ENCODE measurements around the gene EEF1A2.

EEF1A2 gene

GRCh38 chr20:63484651-63485403 lies 14.1 kb downstream of the EEF1A2 start:
- no peak for TF ChIP-seq GATA2 (IDR thresholded peaks at IDR 0.05; ENCODE audit: low read depth, low read length)
- no peak for TF ChIP-seq GATA3 (IDR thresholded peaks at IDR 0.05; ENCODE audit: low read depth, low read length)

GRCh38 chr20:63484236-63484635 lies 14.6 kb downstream of the EEF1A2 start:
- TF ChIP-seq GATA2 (IDR thresholded peaks at IDR 0.05; ENCODE audit: low read depth, low read length), result no peak
- TF ChIP-seq GATA3 (IDR thresholded peaks at IDR 0.05; ENCODE audit: low read depth, low read length), result no peak

GRCh38 chr20:63483834-63484233 lies 15.0 kb downstream of the EEF1A2 start:
- TF ChIP-seq GATA3 (IDR thresholded peaks at IDR 0.05; ENCODE audit: low read depth, low read length) (no peak), GATA2 (IDR thresholded peaks at IDR 0.05; ENCODE audit: low read depth, low read length) (no peak)

DNA sequence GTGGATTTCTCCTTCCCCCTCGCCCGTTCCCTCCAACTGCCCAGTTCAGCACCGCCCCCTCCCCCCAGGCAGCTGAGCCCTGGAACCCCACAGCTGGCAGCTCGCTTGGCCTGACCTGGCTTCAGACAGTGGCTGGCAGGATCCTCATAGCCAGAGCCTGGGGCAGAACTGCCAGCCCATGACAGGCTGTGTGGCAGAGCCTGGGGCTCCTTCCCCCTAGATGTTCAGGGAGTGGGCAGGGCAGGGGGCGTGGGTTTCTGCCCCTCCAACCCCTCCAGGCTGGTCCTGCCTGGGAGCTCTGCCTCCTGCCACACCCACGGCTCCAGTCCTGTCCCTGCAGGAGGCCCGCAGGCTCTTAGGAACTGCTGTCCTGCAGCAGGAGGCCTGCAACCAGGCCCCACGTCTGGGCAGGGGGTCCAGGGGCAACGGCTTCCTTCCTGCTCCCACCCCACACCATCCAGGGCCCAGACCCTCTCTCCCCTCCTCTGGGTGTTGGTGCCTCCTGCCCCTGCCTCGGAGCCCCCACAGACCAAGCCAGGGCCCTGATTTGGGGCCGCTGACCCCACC lies 16.8 kb downstream of the EEF1A2 start:
- TF ChIP-seq GATA2 (IDR thresholded peaks at IDR 0.05; ENCODE audit: low read depth, low read length) (no peak), GATA3 (IDR thresholded peaks at IDR 0.05; ENCODE audit: low read depth, low read length) (no peak)

DNA sequence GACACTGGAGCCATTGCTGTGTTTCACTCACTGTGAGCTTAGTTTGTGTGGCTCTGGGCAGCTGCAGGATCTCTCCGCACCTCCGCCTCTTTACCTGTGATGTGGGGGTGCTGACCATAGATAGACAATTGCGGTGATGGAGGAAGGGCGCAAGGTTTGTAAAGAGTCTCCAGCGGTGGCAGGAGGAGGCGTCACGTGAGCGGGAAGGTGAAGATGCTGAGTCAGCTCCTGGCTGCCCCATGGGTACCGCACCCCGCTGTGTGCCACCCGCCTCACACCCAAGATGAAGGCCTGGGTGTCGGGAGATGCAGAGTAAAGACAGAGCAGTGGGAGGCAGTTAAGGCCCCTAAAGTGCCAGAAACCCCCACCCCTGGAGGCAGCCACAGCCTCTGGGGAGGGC lies 17.4 kb downstream of the EEF1A2 start:
- no peak for TF ChIP-seq GATA2 (IDR thresholded peaks at IDR 0.05; ENCODE audit: low read depth, low read length)
- TF ChIP-seq GATA3 (IDR thresholded peaks at IDR 0.05; ENCODE audit: low read depth, low read length), result no peak

GRCh38 chr20:63478346-63479302 lies 20.3 kb downstream of the EEF1A2 start:
- no peak for TF ChIP-seq GATA2 (IDR thresholded peaks at IDR 0.05; ENCODE audit: low read depth, low read length)
- no peak for TF ChIP-seq GATA3 (IDR thresholded peaks at IDR 0.05; ENCODE audit: low read depth, low read length)

GRCh38 chr20:63477944-63478343 lies 20.9 kb downstream of the EEF1A2 start:
- no peak for TF ChIP-seq GATA2 (IDR thresholded peaks at IDR 0.05; ENCODE audit: low read depth, low read length)
- no peak for TF ChIP-seq GATA3 (IDR thresholded peaks at IDR 0.05; ENCODE audit: low read depth, low read length)

- TF ChIP-seq GATA2 (IDR thresholded peaks at IDR 0.05; ENCODE audit: low read depth, low read length) (peak; percentile 47), GATA3 (IDR thresholded peaks at IDR 0.05; ENCODE audit: low read depth, low read length) (no peak)
These were observed 21.7 kb downstream of the EEF1A2 start for GRCh38 chr20:63477061-63477616.

DNA sequence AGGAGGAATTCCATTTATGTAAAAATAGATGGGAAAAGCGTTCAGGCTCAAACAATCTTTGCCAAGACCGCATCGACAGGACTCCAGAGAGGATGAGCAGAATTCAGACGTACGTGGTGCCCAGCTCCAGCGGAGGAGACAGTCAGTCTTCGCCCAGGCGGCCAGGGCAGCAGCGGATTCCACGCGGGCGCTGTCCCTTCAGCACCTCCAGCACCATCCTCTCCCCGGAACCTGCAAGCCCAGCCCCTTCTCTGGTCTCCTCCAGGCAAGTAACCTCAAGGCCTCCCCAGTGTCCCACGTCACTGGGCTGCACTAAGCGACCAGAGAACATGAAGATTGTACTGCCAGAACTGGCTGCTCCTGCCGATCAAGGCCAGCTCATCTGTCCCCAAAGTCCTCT lies 23.7 kb downstream of the EEF1A2 start:
- TF ChIP-seq GATA2 (IDR thresholded peaks at IDR 0.05; ENCODE audit: low read depth, low read length) (no peak), GATA3 (IDR thresholded peaks at IDR 0.05; ENCODE audit: low read depth, low read length) (no peak)

DNA sequence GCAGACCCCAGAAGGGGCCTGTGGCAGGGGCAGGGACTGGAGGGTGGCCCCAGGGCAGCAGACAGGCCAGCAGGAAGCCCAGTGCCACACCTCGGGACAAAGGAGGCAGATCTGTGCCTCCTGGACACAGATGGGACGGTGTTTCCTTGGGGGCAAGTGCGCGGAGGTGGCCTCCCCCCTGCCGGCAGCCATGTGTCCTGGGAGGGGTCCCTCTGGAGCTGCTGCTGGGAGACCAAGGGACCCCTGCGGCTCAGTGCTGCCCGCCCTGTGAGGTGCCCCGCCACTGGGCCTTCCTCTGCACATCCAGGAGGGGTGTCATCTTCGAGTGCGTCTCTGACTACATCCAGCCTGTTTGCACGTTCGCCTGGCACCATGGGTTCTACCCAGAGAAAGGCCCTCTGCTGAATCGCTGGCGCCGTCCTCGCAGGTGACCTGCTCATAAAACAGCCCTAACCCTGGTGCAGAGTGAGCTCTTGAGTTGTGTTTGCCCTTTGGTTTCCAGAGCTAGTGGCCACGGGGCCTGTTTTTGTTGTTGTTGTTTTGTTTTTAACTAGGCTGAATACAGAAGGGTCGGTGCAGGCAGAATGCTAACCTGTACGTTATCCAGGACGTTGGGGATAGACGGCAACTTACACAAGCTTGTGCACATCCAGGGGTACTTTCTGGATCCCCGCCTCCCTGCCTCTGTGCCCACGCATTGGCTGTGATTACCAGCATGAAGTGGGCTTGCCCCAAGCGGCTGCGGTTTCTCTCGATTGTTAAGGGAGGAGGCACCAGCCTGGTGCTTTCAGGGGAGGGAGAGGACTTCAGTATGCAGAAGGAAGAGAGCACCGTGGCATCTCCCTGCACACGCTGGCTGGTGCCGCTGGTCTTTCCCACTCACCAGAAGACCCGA lies 25.1 kb downstream of the EEF1A2 start:
- no peak for TF ChIP-seq GATA3 (IDR thresholded peaks at IDR 0.05; ENCODE audit: low read depth, low read length)
- TF ChIP-seq GATA2 (IDR thresholded peaks at IDR 0.05; ENCODE audit: low read depth, low read length), result no peak

DNA sequence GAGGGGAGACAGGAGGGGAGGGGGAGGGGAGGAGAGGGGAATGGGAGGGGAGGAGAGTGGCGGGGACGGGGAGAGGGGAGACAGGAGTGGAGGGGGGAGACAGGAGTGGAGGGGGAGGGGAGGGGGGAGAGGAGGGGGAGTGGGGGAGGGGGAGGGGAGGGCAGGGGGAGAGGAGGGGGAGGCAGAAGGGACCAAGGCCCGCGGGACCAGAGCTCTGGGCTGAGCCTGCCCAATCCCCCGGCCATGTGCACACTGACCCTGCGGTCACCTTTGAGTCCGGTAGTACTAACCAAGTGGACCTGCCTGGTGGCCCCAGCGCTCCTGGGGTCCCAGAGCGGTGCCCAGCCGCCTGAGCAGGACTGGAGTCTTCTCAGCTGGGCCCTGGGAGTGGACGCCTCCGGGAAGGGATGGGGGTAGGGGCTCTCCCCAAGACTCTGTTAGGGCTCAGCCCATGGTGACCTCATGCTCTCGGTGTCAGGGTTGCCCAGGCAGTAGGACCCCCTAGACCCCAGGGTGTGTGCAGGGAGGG lies 26.0 kb downstream of the EEF1A2 start:
- TF ChIP-seq GATA2 (IDR thresholded peaks at IDR 0.05; ENCODE audit: low read depth, low read length), result no peak
- TF ChIP-seq GATA3 (IDR thresholded peaks at IDR 0.05; ENCODE audit: low read depth, low read length), result no peak

DNA sequence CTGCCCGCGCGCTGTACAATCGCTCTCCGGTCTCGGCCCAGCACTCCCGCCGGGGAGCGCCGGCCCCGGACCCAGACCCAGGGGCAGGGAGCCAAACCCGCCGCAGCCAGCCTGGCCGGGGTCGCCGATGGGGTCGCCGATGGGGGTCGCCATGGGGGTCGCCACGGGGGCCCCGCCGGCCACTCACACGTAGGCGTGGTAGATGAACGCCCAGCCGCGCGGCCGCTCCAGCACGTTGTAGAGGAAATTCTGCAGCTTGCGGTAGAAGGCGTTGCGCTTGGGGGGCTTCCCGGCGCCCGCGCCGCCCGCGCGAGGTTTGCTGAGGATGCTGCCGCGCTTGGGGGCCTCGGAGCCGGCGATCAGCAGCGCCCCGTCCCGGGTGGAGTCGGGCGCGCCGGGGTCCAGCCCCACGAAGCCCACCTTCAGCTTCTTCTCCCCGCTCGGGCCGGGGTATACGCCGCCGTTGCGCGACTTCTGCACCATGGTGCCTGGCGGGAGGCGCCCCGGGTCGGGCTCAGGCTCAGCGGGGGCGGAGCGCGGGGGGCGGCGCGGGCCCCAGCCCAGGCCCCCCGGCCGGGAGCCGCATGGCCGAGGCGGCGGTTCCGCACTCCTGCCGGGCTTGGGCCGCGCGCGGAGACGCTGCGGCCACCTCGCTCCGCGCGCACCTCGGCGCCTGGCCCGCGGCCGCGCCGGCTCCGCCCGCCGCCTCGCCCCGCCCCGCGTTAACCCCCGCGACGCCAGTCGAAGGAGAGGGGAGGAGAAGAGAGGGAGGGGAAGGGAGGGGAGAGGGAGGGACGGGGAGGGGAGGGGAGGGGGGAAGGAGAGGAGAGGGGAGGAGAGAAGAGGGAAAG lies 26.7 kb downstream of the EEF1A2 start, which contains the start of gene KCNQ2:
KCNQ2 (minus strand) TSS at position 675 of the 851 bp plus-strand sequence; CDS start at position 483, 192 bp downstream.
- TF ChIP-seq GATA3 (IDR thresholded peaks at IDR 0.05; ENCODE audit: low read depth, low read length) (no peak), GATA2 (IDR thresholded peaks at IDR 0.05; ENCODE audit: low read depth, low read length) (no peak)

Measured in SH-SY5Y (cell line).